Activated CD4-positive, alpha-beta T cell treated with anti-CD3 and anti-CD28 coated beads, Interleukin-2, amount 10 ng/mL, durations not matched to agents 7 days and 5 days (primary cell): Measurements from ENCODE around the gene PPIP5K1. TPM values are rescaled to one million over a fixed set of nuclear protein-coding genes. Genes with fewer than 3 reads are reported as not detected.
"Not testable (repeated sequence)": the region's sequence is repeated elsewhere in the genome, so short reads cannot be mapped to it uniquely, and the experiment has no call there.

Source experiments
- CTCF ChIA-PET: fragments of 350-600 bp; sonication (Branson Sonifier 250); formaldehyde crosslinking; loops from one replicate; lab custom pipeline; 2021; ENCODE audit warnings: antibody characterized with exemption; lab: Charles Lee
- POLR2A ChIA-PET: fragments of 350-600 bp; sonication (Branson Sonifier 250); formaldehyde crosslinking; loops from one replicate; lab custom pipeline; 2021; ENCODE audit warnings: antibody characterized with exemption; lab: Charles Lee
- DNase-seq: peaks from one replicate; pipeline ENCODE4 v3.0.0-alpha.2; 2020
- H3K27ac Mint-ChIP-seq: one replicate; pipeline ENCODE4 v1.8.0; 2021; ENCODE audit warnings: mild to moderate bottlenecking, moderate library complexity, mixed read lengths
- H3K27me3 Mint-ChIP-seq: one replicate; pipeline ENCODE4 v1.8.0; 2021; ENCODE audit warnings: mixed read lengths
- H3K36me3 Mint-ChIP-seq: one replicate; pipeline ENCODE4 v1.8.0; 2021; ENCODE audit warnings: low read depth, mixed read lengths
- H3K4me1 Mint-ChIP-seq: one replicate; pipeline ENCODE4 v1.8.0; 2021; ENCODE audit warnings: mixed read lengths
- H3K4me3 Mint-ChIP-seq: one replicate; pipeline ENCODE4 v1.8.0; 2021; ENCODE audit warnings: mild to moderate bottlenecking, moderate library complexity, mixed read lengths
- H3K9me3 Mint-ChIP-seq: one replicate; pipeline ENCODE4 v1.8.0; 2021; ENCODE audit warnings: mixed read lengths
- total RNA-seq, 2 experiments: library from RNA; stranded (reverse); gene quantifications; one replicate each; pipeline ENCODE4 v1.2.3, GENCODE V29; 2021

Gene PPIP5K1
- total RNA-seq, 2 experiments from 2014 or later = 24.0 to 24.3 TPM

DNA sequence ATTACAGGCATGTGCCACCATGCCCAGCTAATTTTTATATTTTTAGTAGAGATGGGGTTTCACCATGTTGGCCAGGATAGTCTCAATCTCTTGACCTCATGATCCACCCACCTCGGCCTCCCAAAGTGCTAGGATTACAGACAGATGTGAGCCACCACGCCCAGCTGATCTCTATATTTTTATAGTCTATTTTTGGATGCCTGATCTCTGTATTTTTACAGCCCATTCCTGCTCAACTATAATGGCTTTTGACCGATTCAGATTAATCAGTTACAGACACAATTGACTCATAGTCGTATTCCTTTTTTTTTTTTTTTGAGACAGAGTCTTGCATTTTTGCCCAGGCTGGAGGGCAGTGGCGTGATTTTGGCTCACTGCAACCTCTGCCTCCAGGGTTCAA, 57.2 kb downstream of the PPIP5K1 start:
- not testable (repeated sequence) for H3K27ac Mint-ChIP-seq, H3K27me3 Mint-ChIP-seq, H3K4me3 Mint-ChIP-seq, H3K9me3 Mint-ChIP-seq, DNase-seq, H3K36me3 Mint-ChIP-seq, H3K4me1 Mint-ChIP-seq
- CTCF ChIA-PET = interaction anchor here (0.7 kb wide), 1 partner anchor 435 kb away, joined by 4 read pairs; no protein-coding TSS in a partner anchor
- POLR2A ChIA-PET = interaction anchor here (0.6 kb wide), 1 partner anchor 14 kb away, joined by 3 read pairs; no protein-coding TSS in a partner anchor

DNA sequence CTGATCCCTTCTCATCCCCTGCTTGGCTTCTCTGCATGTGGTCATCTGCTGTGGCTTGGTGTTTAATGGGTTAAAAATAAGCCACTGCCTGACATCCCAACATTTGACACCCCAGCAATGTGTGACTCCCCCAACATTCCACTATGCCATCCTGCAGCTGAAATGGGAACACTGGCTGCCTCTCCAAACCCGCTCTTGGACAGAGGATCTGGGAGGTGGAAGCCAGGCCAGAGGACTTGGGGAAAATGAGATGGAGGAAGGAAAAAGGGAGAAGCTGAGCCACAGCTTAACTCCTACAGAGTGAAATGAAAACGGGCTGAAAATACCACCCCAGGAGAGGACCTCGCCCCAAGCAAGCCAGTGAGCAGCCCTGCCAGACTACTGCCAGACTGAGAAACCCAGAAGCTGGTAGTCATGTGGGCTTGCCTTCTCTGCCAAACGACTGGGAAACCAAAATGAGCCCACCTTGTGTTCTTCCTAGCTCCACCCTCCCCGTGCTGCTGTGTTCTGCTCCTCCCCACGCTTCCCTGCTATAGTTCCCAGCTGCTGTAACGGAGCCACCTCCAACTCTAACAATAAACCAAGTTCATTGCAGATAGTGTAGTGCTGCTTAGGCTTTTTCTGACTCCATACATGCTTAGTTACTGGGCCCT, 58.9 kb downstream of the PPIP5K1 start:
- POLR2A ChIA-PET = no interaction called here
- Mint-ChIP-seq H3K9me3 (no peaks in the 10 kb centered on the region), H3K36me3 (no peaks in the 10 kb centered on the region), H3K4me3 (no peak overlapping the region), H3K27me3 (no peaks in the 10 kb centered on the region), H3K4me1 (peaks cover 3% of the 10 kb centered on the region), H3K27ac (no peak overlapping the region)
- no peak for DNase-seq
- CTCF ChIA-PET = interaction anchor here (0.8 to 1.1 kb wide), 3 partner anchors 16 to 18 kb away, joined by 3 to 4 read pairs (median 3); no protein-coding TSS in a partner anchor

DNA sequence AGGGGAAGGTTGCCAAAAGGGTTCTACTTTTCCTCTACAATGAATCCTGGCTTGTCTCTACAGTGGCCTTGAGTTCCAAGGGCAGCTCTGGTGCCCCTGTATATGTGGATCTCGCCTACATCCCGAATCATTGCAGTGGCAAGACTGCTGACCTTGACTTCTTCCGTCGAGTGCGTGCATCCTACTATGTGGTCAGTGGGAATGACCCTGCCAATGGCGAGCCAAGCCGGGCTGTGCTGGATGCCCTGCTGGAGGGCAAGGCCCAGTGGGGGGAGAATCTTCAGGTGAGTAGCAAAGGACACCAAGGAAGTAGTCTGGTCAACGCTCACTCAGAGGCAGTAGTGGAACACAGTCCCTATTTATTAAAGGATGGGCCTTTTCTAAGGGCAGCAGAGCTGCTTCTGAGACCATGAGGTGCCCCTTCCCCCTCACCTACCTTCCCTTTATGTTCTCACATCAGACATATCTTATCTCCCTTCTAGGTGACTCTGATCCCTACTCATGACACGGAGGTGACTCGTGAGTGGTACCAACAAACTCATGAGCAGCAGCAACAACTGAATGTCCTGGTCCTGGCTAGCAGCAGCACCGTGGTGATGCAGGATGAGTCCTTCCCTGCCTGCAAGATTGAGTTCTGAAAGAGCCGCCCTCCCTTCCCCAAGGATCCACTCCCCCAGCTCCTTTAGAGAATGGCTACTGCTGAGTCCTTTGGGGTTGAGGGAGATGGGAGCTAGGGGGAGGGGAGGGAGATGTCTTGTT, 60.2 kb downstream of the PPIP5K1 start:
- H3K27me3 Mint-ChIP-seq = no peaks in the 10 kb centered on the region
- H3K27ac Mint-ChIP-seq = no peak overlapping the region
- H3K4me1 Mint-ChIP-seq = peaks cover 17% of the 10 kb centered on the region
- H3K4me3 Mint-ChIP-seq = no peak overlapping the region
- no peaks in the 10 kb centered on the region for H3K9me3 Mint-ChIP-seq
- no peak for DNase-seq
- CTCF ChIA-PET = interaction anchor here (1.1 to 8.1 kb wide), 2 partner anchors 14 to 16 kb away, joined by 4 to 59 read pairs; no protein-coding TSS in a partner anchor
- no peaks in the 10 kb centered on the region for H3K36me3 Mint-ChIP-seq
- POLR2A ChIA-PET = interaction anchor here (0.8 kb wide), 1 partner anchor 19 kb away, joined by 3 read pairs; no protein-coding TSS in a partner anchor

DNA sequence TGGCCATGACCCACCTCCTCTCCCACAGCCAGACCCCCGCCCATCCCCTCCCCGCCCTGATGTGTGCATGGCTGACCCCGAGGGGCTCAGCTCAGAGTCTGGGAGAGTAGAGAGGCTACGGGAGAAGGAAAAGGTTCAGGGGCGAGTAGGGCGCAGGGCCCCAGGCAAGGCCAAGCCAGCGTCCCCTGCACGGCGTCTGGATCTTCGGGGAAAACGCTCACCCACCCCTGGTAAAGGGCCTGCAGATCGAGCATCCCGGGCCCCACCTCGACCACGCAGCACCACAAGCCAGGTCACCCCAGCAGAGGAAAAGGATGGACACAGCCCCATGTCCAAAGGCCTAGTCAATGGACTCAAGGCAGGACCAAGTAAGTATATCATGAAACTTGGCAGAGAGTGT, 60.9 kb downstream of the PPIP5K1 start:
- Mint-ChIP-seq H3K36me3 (no peaks in the 10 kb centered on the region), H3K27me3 (no peaks in the 10 kb centered on the region), H3K4me1 (peaks cover 22% of the 10 kb centered on the region), H3K9me3 (no peaks in the 10 kb centered on the region), H3K4me3 (no peak overlapping the region), H3K27ac (no peak overlapping the region)
- no peak for DNase-seq
- CTCF ChIA-PET = interaction anchor here (0.5 to 8.1 kb wide), 2 partner anchors 12 to 16 kb away, joined by 3 to 59 read pairs; no protein-coding TSS in a partner anchor
- POLR2A ChIA-PET = no interaction called here

DNA sequence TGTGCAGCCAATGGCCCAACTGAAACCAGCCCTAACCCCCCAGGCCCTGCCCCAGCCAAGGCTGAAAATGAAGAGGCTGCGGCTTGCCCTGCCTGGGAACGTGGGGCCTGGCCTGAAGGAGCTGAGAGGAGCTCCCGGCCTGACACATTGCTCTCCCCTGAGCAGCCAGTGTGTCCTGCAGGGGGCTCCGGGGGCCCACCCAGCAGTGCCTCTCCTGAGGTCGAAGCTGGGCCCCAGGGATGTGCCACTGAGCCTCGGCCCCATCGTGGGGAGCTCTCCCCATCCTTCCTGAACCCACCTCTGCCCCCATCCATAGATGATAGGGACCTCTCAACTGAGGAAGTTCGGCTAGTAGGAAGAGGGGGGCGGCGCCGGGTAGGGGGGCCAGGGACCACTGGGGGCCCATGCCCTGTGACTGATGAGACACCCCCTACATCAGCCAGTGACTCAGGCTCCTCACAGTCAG, 61.4 kb downstream of the PPIP5K1 start:
- Mint-ChIP-seq H3K27ac (no peak overlapping the region), H3K27me3 (no peaks in the 10 kb centered on the region), H3K4me3 (no peak overlapping the region), H3K36me3 (no peaks in the 10 kb centered on the region), H3K4me1 (peaks cover 23% of the 10 kb centered on the region), H3K9me3 (no peaks in the 10 kb centered on the region)
- POLR2A ChIA-PET = no interaction called here
- CTCF ChIA-PET = interaction anchor here (0.5 to 8.1 kb wide), 2 partner anchors 12 to 15 kb away, joined by 3 to 59 read pairs; no protein-coding TSS in a partner anchor
- no peak for DNase-seq

DNA sequence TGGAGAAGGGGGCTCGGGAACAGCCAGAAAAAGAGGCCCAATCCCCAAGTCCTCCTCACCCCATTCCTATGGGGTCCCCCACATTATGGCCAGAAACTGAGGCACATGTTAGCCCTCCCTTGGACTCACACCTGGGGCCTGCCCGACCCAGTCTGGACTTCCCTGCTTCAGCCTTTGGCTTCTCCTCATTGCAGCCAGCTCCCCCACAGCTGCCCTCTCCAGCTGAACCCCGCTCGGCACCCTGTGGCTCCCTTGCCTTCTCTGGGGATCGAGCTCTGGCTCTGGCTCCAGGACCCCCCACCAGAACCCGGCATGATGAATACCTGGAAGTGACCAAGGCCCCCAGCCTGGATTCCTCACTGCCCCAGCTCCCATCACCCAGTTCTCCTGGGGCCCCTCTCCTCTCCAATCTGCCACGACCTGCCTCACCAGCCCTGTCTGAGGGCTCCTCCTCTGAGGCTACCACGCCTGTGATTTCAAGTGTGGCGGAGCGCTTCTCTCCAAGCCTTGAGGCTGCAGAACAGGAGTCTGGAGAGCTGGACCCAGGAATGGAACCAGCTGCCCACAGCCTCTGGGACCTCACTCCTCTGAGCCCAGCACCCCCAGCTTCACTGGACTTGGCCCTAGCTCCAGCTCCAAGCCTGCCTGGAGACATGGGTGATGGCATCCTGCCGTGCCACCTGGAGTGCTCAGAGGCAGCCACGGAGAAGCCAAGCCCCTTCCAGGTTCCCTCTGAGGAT, 62.0 kb downstream of the PPIP5K1 start:
- Mint-ChIP-seq H3K9me3 (no peaks in the 10 kb centered on the region), H3K4me1 (peaks cover 23% of the 10 kb centered on the region), H3K36me3 (no peaks in the 10 kb centered on the region), H3K27ac (no peak overlapping the region), H3K4me3 (no peak overlapping the region), H3K27me3 (no peaks in the 10 kb centered on the region)
- CTCF ChIA-PET = interaction anchor here (1.1 to 8.1 kb wide), 3 partner anchors 8 to 14 kb away, joined by 3 to 59 read pairs (median 5); partner anchors contain the start of gene MAP1A
- DNase-seq = no peak
- POLR2A ChIA-PET = interaction anchor here (0.5 kb wide), 1 partner anchor 17 kb away, joined by 5 read pairs; no protein-coding TSS in a partner anchor

DNA sequence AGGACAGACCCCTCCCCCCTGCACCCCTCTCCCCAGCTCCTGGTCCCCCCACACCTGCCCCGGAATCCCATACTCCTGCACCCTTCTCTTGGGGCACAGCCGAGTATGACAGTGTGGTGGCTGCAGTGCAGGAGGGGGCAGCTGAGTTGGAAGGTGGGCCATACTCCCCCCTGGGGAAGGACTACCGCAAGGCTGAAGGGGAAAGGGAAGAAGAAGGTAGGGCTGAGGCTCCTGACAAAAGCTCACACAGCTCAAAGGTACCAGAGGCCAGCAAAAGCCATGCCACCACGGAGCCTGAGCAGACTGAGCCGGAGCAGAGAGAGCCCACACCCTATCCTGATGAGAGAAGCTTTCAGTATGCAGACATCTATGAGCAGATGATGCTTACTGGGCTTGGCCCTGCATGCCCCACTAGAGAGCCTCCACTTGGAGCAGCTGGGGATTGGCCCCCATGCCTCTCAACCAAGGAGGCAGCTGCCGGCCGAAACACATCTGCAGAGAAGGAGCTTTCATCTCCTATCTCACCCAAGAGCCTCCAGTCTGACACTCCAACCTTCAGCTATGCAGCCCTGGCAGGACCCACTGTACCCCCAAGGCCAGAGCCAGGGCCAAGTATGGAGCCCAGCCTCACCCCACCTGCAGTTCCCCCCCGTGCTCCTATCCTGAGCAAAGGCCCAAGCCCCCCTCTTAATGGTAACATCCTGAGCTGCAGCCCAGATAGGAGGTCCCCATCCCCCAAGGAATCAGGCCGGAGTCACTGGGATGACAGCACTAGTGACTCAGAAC, 62.8 kb downstream of the PPIP5K1 start:
- H3K36me3 Mint-ChIP-seq = peaks cover 3% of the 10 kb centered on the region
- no peaks in the 10 kb centered on the region for H3K9me3 Mint-ChIP-seq
- H3K4me3 Mint-ChIP-seq = no peak overlapping the region
- ChIA-PET CTCF (interaction anchor here (0.5 to 8.1 kb wide), 5 partner anchors 9 to 37 kb away, joined by 3 to 59 read pairs (median 5); partner anchors contain the start of gene MAP1A), POLR2A (no interaction called here)
- no peak for DNase-seq
- peaks cover 23% of the 10 kb centered on the region for H3K4me1 Mint-ChIP-seq
- no peaks in the 10 kb centered on the region for H3K27me3 Mint-ChIP-seq
- no peak overlapping the region for H3K27ac Mint-ChIP-seq

DNA sequence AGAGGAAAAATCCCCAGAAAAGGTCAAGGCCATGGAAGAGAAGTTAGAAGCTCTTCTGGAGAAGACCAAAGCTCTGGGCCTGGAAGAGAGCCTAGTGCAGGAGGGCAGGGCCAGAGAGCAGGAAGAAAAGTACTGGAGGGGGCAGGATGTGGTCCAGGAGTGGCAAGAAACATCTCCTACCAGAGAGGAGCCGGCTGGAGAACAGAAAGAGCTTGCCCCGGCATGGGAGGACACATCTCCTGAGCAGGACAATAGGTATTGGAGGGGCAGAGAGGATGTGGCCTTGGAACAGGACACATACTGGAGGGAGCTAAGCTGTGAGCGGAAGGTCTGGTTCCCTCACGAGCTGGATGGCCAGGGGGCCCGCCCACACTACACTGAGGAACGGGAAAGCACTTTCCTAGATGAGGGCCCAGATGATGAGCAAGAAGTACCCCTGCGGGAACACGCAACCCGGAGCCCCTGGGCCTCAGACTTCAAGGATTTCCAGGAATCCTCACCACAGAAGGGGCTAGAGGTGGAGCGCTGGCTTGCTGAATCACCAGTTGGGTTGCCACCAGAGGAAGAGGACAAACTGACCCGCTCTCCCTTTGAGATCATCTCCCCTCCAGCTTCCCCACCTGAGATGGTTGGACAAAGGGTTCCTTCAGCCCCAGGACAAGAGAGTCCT, 63.6 kb downstream of the PPIP5K1 start:
- Mint-ChIP-seq H3K36me3 (peaks cover 3% of the 10 kb centered on the region), H3K27me3 (no peaks in the 10 kb centered on the region), H3K27ac (peak overlapping the region; percentile 19), H3K4me1 (peaks cover 23% of the 10 kb centered on the region), H3K9me3 (no peaks in the 10 kb centered on the region), H3K4me3 (no peak overlapping the region)
- POLR2A ChIA-PET = no interaction called here
- CTCF ChIA-PET = interaction anchor here (1.0 to 8.1 kb wide), 3 partner anchors 10 to 17 kb away, joined by 3 to 59 read pairs (median 4); no protein-coding TSS in a partner anchor
- DNase-seq = no peak

DNA sequence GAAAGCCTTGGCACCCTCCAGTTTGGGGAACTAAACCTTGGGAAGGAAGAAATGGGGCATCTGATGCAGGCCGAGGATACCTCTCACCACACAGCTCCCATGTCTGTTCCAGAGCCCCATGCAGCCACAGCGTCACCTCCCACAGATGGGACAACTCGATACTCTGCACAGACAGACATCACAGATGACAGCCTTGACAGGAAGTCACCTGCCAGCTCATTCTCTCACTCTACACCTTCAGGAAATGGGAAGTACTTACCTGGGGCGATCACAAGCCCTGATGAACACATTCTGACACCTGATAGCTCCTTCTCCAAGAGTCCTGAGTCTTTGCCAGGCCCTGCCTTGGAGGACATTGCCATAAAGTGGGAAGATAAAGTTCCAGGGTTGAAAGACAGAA, 64.9 kb downstream of the PPIP5K1 start:
- ChIA-PET CTCF (interaction anchor here (8.1 kb wide), 1 partner anchor 12 kb away, joined by 59 read pairs; no protein-coding TSS in a partner anchor), POLR2A (no interaction called here)
- no peak overlapping the region for H3K27ac Mint-ChIP-seq

DNA sequence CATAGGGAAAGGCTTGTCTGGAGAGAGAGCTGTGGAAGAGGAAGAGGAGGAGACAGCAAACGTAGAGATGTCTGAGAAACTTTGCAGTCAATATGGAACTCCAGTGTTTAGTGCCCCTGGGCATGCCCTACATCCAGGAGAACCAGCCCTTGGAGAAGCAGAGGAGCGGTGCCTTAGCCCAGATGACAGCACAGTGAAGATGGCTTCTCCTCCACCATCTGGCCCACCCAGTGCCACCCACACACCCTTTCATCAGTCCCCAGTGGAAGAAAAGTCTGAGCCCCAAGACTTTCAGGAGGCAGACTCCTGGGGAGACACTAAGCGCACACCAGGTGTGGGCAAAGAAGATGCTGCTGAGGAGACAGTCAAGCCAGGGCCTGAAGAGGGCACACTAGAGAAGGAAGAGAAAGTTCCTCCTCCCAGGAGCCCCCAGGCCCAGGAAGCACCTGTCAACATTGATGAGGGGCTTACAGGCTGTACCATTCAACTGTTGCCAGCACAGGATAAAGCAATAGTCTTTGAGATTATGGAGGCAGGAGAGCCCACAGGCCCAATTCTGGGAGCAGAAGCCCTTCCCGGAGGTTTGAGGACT, 65.7 kb downstream of the PPIP5K1 start:
- ChIA-PET CTCF (interaction anchor here (8.1 kb wide), 1 partner anchor 11 kb away, joined by 59 read pairs; no protein-coding TSS in a partner anchor), POLR2A (no interaction called here)
- no peak overlapping the region for H3K27ac Mint-ChIP-seq

More for the DNA sequence above, 64.9 kb downstream of the PPIP5K1 start:
- H3K4me3 Mint-ChIP-seq = no peak overlapping the region
- H3K36me3 Mint-ChIP-seq = peaks cover 6% of the 10 kb centered on the region
- H3K4me1 Mint-ChIP-seq = peaks cover 23% of the 10 kb centered on the region
- H3K9me3 Mint-ChIP-seq = no peaks in the 10 kb centered on the region
- no peaks in the 10 kb centered on the region for H3K27me3 Mint-ChIP-seq
- no peak for DNase-seq

DNA sequence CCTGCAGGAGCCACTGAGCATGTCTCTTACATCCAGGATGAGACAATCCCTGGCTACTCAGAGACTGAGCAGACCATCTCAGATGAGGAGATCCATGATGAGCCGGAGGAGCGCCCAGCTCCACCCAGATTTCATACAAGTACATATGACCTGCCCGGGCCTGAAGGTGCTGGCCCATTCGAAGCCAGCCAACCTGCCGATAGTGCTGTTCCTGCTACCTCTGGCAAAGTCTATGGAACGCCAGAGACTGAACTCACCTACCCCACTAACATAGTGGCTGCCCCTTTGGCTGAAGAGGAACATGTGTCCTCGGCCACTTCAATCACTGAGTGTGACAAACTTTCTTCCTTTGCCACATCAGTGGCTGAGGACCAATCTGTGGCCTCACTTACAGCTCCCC, 66.4 kb downstream of the PPIP5K1 start:
- Mint-ChIP-seq H3K4me1 (peaks cover 29% of the 10 kb centered on the region), H3K27me3 (peaks cover 6% of the 10 kb centered on the region), H3K27ac (no peak overlapping the region), H3K36me3 (peaks cover 6% of the 10 kb centered on the region), H3K4me3 (no peak overlapping the region), H3K9me3 (no peaks in the 10 kb centered on the region)
- ChIA-PET POLR2A (no interaction called here), CTCF (interaction anchor here (8.1 kb wide), 1 partner anchor 10 kb away, joined by 59 read pairs; no protein-coding TSS in a partner anchor)
- DNase-seq = no peak

More for the DNA sequence above, 65.7 kb downstream of the PPIP5K1 start:
- Mint-ChIP-seq H3K4me1 (peaks cover 23% of the 10 kb centered on the region), H3K9me3 (no peaks in the 10 kb centered on the region), H3K4me3 (no peak overlapping the region), H3K36me3 (peaks cover 6% of the 10 kb centered on the region), H3K27me3 (no peaks in the 10 kb centered on the region)
- no peak for DNase-seq
